ENCODE measurements around the gene DCUN1D3. TPM values are rescaled to one million over a fixed set of nuclear protein-coding genes. Genes with fewer than 3 reads are reported as not detected.
A peak's percentile ranks its signal among the peaks of the same experiment; 100 is the strongest.

The DCUN1D3 gene
- total RNA-seq, 1 experiment from 2014 or later = 16.4 TPM

DNA sequence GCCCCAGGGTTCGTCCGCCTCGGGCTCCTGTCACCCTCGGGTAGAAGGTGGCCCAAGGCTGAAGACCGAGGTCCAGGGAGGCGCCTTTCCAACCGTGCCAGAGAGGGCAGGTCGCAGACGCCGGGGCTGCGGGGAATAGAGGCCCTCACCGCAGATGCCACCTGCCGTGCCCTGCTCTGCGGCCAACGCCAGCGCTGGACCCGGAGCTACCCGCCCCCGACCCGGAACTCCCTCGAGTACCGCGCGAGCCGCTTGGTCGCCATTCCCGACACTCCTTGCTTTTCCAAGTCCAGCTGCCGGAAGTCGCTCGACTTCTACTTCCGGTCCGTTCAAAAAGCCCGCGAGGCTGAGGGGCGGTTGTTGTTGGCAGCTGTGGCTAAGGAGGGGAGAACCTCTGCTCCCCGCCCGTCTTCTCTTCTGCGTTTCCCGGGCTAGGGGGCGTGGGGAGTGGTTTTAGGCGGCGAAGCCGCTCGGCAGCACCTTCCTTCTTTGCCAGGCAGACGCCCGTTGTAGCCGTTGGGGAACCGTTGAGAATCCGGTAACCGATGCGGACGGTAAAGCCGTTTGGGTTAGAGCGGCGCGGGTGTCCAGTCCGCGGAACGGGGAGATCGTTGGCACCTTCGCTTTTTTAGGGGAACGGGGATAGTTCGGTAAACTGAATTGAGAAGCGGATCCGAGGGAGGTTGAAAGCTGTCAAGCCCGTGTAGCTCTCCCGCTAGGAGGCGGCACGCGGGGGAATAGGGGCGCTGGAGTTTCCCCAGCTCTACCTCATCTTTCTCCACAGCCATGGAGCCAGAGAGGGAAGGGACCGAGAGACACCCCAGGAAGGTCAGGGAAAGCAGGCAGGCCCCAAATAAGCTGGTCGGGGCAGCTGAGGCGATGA is 93.7 kb downstream of the DCUN1D3 start, which contains the start of the genes ERI2 and REXO5 (continued):
- TF ChIP-seq JUND (IDR thresholded peaks at IDR 0.05) (no peak), SP1 (IDR thresholded peaks at IDR 0.05; ENCODE audit: low read depth) (peak; percentile 60; the same call in 1 of the 2 replicates), TCF7L2 (IDR thresholded peaks at IDR 0.05; ENCODE audit: borderline replicate concordance, extremely low read depth, insufficient read depth, insufficient read length) (peak; percentile 78), CTCF (IDR thresholded peaks at IDR 0.05 in 2 of 3, conservative IDR thresholded peaks at IDR 0.05 in 1 of 3; ENCODE audit: borderline replicate concordance in 1 of 3, insufficient read depth in 1 of 3, low read depth in 2 of 3, low read length in 2 of 3) (peak; percentile 32 to 45 (median 44); a peak in 5 of 6 replicates), SIN3A (IDR thresholded peaks at IDR 0.05; ENCODE audit: low read depth) (peak; percentile 92), RAD21 (IDR thresholded peaks at IDR 0.05; ENCODE audit: low read depth) (no peak), CBX3 (IDR thresholded peaks at IDR 0.05; ENCODE audit: low read depth) (no peak)
- TF ChIP-seq, protein P1, sequence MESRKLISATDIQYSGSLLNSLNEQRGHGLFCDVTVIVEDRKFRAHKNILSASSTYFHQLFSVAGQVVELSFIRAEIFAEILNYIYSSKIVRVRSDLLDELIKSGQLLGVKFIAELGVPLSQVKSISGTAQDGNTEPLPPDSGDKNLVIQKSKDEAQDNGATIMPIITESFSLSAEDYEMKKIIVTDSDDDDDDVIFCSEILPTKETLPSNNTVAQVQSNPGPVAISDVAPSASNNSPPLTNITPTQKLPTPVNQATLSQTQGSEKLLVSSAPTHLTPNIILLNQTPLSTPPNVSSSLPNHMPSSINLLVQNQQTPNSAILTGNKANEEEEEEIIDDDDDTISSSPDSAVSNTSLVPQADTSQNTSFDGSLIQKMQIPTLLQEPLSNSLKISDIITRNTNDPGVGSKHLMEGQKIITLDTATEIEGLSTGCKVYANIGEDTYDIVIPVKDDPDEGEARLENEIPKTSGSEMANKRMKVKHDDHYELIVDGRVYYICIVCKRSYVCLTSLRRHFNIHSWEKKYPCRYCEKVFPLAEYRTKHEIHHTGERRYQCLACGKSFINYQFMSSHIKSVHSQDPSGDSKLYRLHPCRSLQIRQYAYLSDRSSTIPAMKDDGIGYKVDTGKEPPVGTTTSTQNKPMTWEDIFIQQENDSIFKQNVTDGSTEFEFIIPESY (IDR thresholded peaks at IDR 0.05; ENCODE audit: extremely low read depth, insufficient replicate concordance, low read length) = peak; percentile 72
